HG03565 (cell line): Measurements from ENCODE around the gene ASAP2.

ENCODE experiments used
- ATAC-seq: cut with Tn5 transposase; IDR thresholded peaks from one replicate; pipeline ENCODE4 v1.9.1; 2021; ENCODE audit warnings: mild to moderate bottlenecking, moderate library complexity; ENCODE audit not compliant: unreplicated experiment

ASAP2 gene

GRCh38 chr2:9179572-9180201, 26.9 kb upstream of the ASAP2 start:
- no peak for ATAC-seq

DNA sequence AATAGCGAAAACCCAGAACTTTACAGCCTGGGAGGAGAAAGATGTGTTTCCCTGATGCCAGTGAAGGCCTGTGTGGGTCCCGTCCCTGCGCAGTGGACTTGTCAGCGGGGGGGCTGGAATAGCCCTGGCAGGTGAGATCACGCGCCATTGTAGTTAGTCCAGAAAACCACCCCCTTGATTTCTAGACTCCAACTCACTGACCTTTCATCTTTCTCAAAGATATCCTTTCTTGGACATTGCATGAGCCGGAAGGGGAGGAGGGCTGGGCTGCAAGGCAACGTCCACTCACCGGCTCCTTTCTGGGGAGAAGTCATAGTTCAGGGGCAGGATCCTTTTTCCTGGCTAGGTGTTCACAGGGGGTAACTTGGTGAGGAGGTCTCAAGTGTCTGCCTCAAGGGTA, 22.3 kb upstream of the ASAP2 start:
- no peak for ATAC-seq

DNA sequence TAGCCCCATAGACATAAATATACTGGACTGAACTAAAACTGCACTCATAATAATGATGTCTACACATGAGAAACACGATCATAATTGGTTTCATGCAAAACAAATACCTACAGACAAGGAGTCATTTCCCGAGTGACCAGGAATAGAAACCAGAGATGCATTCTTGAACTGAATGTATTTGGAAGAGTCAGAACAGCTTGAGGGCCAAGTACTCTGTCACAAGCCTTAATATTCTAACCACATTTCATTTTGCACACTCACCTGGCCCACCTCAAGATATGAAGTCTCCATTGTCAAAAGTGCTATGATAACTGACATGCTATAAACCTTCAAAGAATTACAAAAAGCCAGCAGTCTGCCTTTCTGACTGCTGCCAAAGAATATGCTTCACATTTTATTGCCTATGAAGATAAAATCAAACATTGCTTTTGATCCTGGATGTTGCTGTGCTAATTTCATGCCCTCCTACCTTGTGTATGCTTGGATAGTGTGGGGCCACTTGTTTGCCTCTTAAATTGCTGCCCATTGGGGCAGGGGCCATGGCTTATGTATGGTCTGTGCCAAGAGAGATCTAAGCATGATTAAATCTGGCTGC, 18.9 kb upstream of the ASAP2 start:
- ATAC-seq = no peak

DNA sequence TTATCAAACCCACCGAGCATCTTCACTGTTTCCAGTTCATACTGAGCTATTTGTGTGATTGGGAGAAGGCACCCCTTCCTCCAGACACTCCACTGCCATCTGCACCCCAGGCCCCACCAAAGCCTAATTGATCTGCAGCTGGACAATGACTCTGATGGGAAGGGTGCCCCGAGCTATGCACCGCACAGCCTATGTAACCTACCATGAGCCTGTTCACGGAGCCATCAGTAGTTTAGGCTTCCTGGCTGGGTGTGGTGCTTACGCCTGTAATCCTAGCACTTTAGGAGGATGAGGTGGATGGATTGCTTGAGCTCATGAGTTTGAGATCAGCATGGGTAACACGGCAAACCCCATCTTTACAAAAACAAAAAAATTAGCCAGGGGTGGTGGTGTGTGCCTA, 17.8 kb upstream of the ASAP2 start:
- no peak for ATAC-seq

DNA sequence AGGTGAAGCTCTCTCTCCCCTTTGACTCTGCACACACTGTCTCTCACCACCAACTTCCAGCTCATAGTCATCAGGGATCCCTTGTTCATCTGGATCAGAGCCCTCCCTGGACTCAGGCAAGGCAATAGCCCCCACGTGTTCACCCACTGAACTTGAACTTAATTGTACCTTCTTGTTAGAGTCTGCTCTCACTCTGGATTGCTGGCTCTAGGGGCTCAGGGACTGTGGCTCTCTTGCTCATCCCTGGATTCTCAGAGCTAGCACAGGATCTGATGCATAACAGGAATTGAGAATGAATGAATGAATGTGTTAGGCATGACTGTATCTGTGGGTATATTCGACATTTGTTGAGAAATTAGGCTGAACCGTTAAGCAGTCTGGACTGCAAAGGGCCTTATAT, 16.7 kb upstream of the ASAP2 start:
- no peak for ATAC-seq

GRCh38 chr2:9191041-9191481, 15.6 kb upstream of the ASAP2 start:
- ATAC-seq = no peak

DNA sequence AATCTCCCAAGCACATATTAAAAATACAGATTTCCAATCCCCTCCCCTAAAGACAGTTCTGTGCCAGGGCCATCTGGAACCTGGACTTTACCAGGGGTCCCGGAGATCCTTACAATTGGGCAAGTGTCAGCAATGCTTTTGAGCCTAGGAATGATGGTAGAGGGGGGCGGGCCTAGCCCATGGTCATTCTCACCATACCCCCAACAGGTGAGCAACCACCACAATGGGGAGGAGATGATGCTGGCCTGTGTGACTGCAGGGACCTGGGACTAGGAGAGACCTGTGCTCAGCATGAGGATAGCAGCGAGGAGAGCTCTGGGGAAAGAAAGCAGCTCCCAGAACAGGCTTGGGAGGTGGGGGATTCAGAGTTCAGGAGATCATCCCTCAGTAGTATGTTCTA, 13.9 kb upstream of the ASAP2 start:
- ATAC-seq = no peak

- ATAC-seq = no peak
Measured at GRCh38 chr2:9194352-9194751, 12.3 kb upstream of the ASAP2 start.

DNA sequence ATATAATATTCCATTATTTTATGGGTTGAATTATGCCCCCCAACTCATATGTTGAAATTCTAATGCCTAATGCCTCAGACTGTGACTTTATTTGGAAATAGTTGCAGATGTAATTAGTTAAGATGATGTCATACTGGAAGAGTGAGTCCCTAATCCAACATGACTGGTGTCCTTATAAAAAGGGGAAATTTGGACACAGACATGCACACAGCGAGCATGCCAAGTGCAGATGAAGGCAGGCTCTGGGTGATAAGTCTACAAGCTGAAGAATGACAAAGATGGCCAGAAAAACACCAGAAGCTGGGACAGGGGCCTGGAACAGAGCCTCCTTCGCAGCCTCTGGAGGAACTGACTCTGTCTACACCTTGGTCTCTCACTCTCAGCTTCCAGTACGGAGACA, 10.0 kb upstream of the ASAP2 start:
- ATAC-seq = no peak

DNA sequence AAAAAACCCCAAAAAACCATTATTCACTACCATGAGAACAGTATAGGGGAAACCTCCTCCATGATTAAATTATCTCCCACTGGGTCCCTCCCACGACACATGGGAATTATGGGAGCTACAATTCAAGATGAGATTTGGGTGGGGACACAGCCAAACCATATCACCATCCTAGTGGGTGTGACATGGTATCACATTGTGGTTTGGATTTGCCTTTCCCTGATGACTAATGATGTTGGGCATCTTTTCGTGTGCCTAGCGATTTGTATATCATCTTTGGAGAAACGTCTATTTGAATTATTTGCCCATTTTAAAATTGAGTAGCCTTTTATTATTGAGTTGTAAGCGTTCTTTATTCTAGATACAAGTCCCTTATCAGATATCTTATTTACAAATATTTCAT, 8.7 kb upstream of the ASAP2 start:
- ATAC-seq = no peak

DNA sequence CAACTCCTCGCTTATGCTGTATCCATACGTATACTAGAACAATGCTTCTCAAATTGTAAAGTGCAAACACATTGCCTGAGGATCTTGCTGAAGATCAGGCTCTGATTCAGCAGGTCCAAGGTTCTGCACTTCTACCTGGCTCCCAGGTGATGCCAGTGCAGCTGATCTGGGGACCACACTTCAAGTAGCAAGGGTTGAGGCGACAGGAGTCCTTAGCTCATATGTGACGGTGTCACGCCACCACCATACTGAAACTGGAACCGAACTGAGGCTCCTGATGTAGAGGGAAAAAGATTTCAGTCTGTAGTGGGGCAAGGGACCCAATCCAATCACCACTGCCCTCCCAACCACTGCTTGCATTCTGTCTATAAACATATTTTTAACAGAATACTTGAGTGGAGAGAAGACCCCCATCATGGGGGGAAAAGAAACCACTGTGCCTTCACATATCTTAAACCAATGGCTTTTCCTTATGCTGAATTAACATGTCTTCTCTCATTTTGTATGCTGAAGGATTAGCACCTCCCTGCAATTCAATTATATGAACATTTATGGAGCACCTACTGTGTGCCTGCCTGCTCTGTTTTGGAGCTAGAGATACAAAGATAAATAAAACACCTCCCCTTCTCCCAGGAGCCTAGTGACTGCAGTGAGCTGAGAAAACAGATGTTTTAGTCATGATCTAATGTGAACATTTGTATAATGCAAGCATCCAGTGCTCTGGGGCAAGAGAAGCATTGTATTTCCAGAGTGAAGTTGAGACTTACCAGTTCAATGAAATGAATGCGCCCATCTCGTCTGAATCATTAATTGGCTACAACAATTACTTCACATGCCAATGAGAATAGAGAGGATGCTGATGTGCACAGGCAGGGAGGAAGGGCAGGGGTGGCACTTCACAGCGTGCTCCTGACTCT, 6.6 kb upstream of the ASAP2 start:
- ATAC-seq = no peak

GRCh38 chr2:9200633-9201015, 6.0 kb upstream of the ASAP2 start:
- ATAC-seq = no peak

DNA sequence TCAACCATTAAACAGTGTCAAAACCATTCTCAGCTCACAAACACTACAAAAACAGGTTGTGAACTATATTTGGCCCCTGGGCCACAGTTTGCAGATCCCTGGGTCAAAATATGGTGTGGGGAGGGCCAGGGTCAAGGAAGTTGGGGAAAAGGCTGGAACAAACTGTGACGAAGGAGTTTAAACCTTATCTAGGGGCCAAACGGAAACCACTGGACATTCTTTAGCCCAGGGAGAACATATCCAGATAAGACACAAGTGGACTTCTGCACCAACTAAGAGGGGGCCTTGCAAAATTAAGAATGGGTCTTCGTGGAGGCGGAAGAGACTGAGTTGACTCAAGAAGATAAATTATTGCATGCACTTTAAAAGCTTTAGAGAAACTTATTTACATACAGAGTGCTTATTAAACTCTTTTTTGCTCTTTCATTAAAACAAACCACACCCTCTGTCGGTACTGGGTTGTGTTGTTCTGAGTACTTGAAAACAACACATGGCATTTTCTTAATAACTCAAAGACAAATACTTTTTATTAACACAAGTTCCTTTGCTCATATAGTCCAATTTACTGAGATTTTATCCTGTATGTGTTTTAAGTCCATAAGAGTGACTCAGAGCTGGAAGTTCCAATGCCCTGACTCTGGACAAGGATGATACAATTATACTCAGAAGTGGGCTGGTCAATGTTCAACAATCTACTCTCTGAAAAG, 5.3 kb upstream of the ASAP2 start:
- no peak for ATAC-seq

- no peak for ATAC-seq
Measured at GRCh38 chr2:9203006-9203405, 3.6 kb upstream of the ASAP2 start.

GRCh38 chr2:9203876-9204275, 2.7 kb upstream of the ASAP2 start:
- no peak for ATAC-seq

DNA sequence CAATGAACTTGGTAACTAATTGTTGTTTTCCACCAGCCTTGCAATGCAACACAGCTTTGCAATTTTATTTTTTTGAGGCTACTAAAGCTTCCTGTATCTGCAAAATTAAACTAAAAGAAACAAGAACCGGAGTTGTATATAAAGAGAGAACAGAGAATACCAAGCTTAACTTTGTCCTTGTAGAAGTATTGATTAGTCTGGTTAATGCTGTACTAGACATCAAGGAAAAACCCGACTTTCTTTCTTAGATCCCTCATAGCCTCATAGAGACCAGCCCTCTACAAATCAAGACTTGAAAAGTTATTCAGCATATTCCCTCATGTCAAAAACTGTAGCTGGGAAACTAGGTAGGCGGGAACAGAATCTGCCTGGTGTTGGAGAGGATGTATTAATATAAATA, 1.7 kb upstream of the ASAP2 start:
- ATAC-seq = no peak

DNA sequence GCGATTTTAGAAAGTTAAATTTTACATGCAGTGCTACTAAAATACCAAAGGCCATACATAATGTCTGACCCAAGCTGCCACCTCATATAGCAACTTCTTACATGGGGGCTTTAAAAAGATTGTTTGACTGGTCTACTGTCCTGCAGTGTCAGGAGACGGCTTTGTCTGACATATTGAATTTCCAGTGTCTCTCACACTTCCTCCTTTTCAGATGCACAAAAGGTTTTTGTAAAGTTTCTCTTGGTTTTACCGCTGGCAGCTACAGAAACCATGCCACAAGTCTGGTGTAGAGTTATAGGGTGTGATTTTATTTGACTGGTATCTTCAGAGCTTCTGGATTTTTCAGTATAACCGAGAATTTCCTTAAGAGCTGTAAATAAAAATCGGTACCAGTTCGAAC, 1.1 kb upstream of the ASAP2 start:
- no peak for ATAC-seq

DNA sequence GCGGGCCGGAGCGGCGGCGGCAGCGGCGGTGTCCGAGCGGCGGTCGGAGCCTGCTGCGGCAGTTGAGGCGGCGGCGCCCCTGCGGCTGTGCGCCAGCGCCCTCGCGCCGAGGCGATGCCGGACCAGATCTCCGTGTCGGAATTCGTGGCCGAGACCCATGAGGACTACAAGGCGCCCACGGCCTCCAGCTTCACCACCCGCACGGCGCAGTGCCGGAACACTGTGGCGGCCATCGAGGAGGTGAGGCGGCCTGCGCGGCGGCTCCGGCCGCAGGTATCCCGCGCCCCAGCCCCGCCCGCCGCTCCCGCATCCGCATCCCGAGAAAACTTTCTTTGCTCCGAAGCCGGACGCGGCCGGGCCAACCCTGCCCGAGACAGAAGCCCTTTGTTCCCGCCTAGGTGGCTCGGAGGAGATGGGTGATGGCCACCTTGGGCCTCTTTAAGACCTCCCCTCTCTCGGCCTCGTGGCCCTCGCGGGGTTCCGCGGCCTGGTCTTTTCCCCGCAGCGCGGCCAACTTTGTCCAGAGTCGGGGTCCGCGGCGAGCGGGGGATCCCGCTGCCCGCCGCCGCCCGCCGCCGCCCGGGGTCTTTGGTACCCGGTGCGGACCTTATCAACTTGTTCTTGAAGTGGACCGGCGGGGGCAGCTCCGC, 504 bp downstream of the ASAP2 start:
- ATAC-seq = peak; percentile 8

DNA sequence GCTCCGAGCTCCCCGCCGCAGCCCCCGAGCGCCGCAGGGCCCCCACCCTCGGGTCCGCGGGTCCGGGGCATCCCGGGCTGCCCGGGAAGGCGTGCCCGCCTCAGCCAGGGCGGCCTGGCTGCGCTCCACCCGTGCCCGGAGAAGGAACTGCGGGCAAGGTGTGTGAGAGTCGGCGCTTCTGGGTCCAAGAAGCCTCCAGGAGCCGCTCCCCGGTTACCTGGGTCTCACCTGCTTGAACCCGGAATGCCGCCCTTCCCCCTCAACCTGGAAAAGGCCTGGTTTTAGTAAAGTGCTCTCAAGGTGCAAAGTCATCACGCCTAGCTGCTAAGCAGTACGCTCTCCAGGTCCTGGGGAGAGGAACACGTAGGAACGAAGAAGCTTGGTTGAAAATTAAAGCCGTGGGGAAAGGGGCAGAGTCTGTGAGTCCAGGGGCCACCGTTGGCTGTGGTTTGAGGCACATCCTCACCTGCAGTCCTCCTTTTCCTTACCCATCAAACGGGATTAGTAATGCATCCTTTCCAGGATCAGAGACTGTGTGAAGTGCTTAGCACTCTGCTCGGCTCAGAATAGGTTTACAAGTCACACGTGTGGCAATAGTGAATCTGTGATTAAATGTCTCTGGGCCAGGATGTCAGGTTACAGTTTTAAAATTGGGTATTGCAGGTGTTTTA, 1.2 kb downstream of the ASAP2 start:
- ATAC-seq = no peak

- ATAC-seq = no peak
Measured at GRCh38 chr2:9208875-9209274, 2.3 kb downstream of the ASAP2 start.
